ENCODE measurements around the gene LINGO1.

The LINGO1 gene

GRCh38 chr15:77656294-77656693 is 23.6 kb upstream of the LINGO1 start:
- DNase-seq = no peak

- no peak for DNase-seq
Observed at GRCh38 chr15:77654975-77655374, 22.3 kb upstream of the LINGO1 start.

- DNase-seq = no peak
Observed at GRCh38 chr15:77653832-77654480, 21.2 kb upstream of the LINGO1 start.

- no peak for DNase-seq
Observed at GRCh38 chr15:77650265-77650664, 17.6 kb upstream of the LINGO1 start.

- DNase-seq = no peak
Observed at GRCh38 chr15:77649610-77650009, 16.9 kb upstream of the LINGO1 start.

- no peak for DNase-seq
Observed at GRCh38 chr15:77649017-77649416, 16.3 kb upstream of the LINGO1 start.

GRCh38 chr15:77647961-77648360 is 15.2 kb upstream of the LINGO1 start:
- DNase-seq = no peak

- DNase-seq = no peak
Observed at GRCh38 chr15:77646104-77646694, 13.5 kb upstream of the LINGO1 start.

- no peak for DNase-seq
Observed at GRCh38 chr15:77645602-77646001, 12.9 kb upstream of the LINGO1 start.

GRCh38 chr15:77644543-77645247 is 12.0 kb upstream of the LINGO1 start:
- no peak for DNase-seq

GRCh38 chr15:77643764-77644163 is 11.1 kb upstream of the LINGO1 start:
- DNase-seq = no peak

GRCh38 chr15:77642793-77643430 is 10.2 kb upstream of the LINGO1 start:
- DNase-seq = no peak

GRCh38 chr15:77641999-77642398 is 9.3 kb upstream of the LINGO1 start:
- no peak for DNase-seq

- no peak for DNase-seq
Observed at GRCh38 chr15:77640615-77641014, 7.9 kb upstream of the LINGO1 start.

GRCh38 chr15:77639431-77639830 is 6.7 kb upstream of the LINGO1 start:
- DNase-seq = no peak

GRCh38 chr15:77637851-77638692 is 5.4 kb upstream of the LINGO1 start:
- DNase-seq = no peak

GRCh38 chr15:77636209-77636608 is 3.5 kb upstream of the LINGO1 start:
- no peak for DNase-seq

- peak in 2 of 4 experiments; percentile 11 to 47 for DNase-seq
Observed at GRCh38 chr15:77634266-77634962, 1.7 kb upstream of the LINGO1 start.

GRCh38 chr15:77633913-77634265 is 1.2 kb upstream of the LINGO1 start:
- no peak for DNase-seq

- DNase-seq = peak; percentile 15 to 55 (median 26)
Observed at GRCh38 chr15:77633134-77633912, 611 bp upstream of the LINGO1 start.

GRCh38 chr15:77631745-77632533 is 773 bp downstream of the LINGO1 start:
- no peak for DNase-seq

Measured in activated CD4-positive, CD25-positive, alpha-beta regulatory T cell (primary cell).